Activated T-cell treated with anti-CD3 and anti-CD28 coated beads, Interleukin-2, amount 50 U/mL, for 24 hours (primary cell): ENCODE data around the gene RAMP1.

ENCODE experiments used
- DNase-seq: peaks from one replicate; pipeline ENCODE4 v3.0.0-alpha.2; 2020
- H3K27ac Mint-ChIP-seq: 2 replicates; pipeline ENCODE4 v1.8.0; 2020; ENCODE audit warnings: mild to moderate bottlenecking, mixed read lengths
- H3K27me3 Mint-ChIP-seq: 2 replicates; pipeline ENCODE4 v1.8.0; 2020; ENCODE audit warnings: mixed read lengths
- H3K36me3 Mint-ChIP-seq: 2 replicates; pipeline ENCODE4 v1.8.0; 2020; ENCODE audit warnings: low read depth, mixed read lengths
- H3K4me1 Mint-ChIP-seq: 2 replicates; pipeline ENCODE4 v1.8.0; 2020; ENCODE audit warnings: low read depth, mixed read lengths
- H3K4me3 Mint-ChIP-seq: 2 replicates; pipeline ENCODE4 v1.8.0; 2020; ENCODE audit warnings: mild to moderate bottlenecking, moderate library complexity, mixed read lengths
- H3K9me3 Mint-ChIP-seq: 2 replicates; pipeline ENCODE4 v1.8.0; 2020; ENCODE audit warnings: mixed read lengths

RAMP1 gene

DNA sequence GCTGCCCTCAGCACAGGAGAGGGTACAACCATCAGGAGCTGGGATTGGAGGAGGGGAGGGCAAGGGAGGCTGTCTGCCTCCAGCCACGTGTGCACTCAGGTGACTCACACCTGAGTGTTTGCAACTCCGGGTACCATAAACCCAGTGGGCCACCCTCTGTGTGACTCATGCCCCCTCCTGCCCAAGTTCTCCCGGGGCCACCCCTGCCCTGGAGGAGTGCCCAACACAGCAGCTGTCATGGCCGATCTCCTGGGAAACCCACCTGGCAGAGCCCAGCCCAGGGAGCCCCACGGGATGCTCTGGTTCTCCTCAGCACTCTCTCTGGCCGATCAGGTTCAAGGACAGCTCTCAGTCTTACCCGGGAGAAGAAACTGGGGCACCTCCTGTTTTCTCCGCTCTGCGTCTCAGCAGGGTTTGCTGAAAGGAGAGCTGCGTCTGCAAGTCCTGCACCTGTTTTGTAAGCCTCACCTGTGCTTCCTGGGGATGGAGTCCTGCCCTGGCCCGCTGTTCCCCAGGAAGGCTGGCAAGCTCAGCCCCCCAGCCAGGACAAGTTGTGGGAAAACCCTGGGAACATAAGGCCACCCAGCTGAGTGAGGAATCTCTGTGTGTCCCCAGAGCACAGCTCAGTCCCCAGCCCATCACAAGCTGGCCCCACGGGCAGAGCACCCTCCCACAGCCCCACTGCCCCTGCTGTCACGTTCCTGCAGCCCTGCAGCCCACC is 63.4 kb downstream of the RAMP1 start:
- Mint-ChIP-seq H3K4me3 (no peak overlapping the region), H3K9me3 (peaks cover 2% of the 10 kb centered on the region), H3K4me1 (peaks cover 37% of the 10 kb centered on the region), H3K27ac (no peak overlapping the region), H3K36me3 (no peaks in the 10 kb centered on the region), H3K27me3 (peaks cover 2% of the 10 kb centered on the region)
- DNase-seq: peak; percentile 44

DNA sequence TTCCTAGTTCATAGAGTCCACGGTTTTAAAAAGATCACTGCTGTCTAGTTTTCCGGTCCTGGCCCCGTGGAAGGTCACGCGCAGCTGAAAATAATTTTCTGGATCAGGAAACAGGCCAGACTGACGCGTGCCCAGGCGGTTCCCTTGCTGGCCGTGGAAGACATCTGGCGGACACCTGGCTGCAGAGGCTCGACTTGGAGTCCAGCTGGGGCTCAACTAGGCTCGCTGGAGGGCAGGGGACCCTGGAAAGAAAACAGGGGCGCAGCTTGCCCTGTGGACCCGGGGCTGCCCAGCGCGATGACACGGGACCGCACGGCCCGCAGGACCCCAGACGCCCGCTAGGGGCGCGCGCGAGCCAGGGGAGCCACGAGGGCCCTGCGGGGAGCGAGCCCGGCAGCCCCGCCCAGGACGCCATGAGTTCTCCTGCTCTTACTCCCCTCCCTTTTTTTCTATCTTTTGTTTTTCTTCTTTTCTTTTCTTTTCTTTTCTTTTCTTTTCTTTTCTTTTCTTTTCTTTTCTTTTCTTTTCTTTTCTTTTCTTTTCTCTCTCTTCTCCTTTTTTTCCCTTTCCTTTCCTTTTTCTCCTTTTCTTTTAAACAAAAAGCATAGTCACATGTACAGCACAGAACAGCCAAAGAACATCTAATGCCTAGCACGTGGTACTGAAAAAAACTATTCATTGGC is 64.2 kb downstream of the RAMP1 start:
- DNase-seq: peak; percentile 91
- Mint-ChIP-seq H3K36me3 (no peaks in the 10 kb centered on the region), H3K27ac (peak overlapping the region; percentile 38), H3K27me3 (peaks cover 2% of the 10 kb centered on the region), H3K4me3 (peak overlapping the region; percentile 58), H3K9me3 (peaks cover 4% of the 10 kb centered on the region), H3K4me1 (peaks cover 37% of the 10 kb centered on the region)

DNA sequence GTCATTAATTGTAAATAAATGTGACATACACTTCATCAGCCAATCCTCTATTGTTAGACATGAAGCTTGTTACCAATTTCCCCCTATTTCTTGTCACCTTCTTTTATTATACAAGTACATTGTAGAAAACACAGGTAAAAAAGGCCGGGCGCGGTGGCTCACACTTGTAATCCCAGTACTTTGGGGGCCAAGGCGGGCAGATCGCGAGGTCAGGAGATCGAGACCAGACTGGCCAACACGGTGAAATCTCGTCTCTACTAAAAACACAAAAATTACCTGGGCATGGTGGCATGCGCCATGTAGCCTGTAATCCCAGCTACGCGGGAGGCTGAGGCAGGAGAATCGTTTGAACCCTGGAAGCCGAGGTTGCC is 64.7 kb downstream of the RAMP1 start:
- Mint-ChIP-seq H3K4me1 (peaks cover 36% of the 10 kb centered on the region), H3K9me3 (peaks cover 4% of the 10 kb centered on the region), H3K27ac (no peak overlapping the region), H3K36me3 (no peaks in the 10 kb centered on the region), H3K27me3 (peaks cover 2% of the 10 kb centered on the region), H3K4me3 (no peak overlapping the region)
- no peak for DNase-seq

DNA sequence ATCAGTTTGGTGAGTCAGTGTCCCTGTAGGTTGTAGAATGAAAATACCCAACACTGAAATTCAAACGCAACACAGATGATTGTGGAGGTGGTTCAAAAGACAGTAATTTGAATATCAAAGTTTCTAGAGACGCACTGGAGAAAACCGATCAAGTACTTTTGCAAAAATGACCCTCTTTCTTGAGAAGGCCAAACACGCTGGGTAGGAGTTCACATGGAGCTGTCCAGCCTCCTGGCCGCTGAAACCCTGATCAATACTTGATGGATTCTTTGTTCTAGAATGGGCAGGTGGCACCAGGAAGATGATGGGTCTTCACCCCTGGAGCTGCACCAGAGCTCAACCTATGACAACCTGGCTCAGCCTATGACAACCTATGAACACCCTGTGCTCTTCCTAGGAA is 67.7 kb downstream of the RAMP1 start:
- Mint-ChIP-seq H3K4me3 (no peak overlapping the region), H3K9me3 (peaks cover 7% of the 10 kb centered on the region), H3K27me3 (no peaks in the 10 kb centered on the region), H3K4me1 (peaks cover 36% of the 10 kb centered on the region), H3K36me3 (no peaks in the 10 kb centered on the region), H3K27ac (no peak overlapping the region)
- no peak for DNase-seq

DNA sequence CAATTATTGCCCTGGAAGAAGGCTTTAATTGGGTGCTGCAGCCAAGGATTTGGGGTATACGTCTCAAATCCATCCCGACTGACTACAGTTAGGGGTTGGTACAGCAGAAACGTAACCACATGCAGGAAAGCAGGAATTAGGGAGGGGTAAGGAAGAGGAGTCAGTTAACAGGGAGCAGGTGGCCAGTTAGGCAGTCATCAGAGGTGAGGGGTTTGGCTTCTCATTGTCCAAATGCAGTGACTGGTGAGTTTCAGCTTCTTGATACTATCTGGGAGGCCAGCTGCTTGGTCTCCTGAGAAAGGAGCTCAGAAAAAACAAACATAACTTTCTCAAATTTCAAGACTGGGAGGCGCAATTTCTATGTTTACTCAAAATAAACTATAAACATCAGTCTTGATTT is 68.6 kb downstream of the RAMP1 start:
- Mint-ChIP-seq H3K27ac (no peak overlapping the region), H3K36me3 (no peaks in the 10 kb centered on the region), H3K27me3 (no peaks in the 10 kb centered on the region), H3K4me1 (peaks cover 36% of the 10 kb centered on the region), H3K9me3 (peaks cover 7% of the 10 kb centered on the region), H3K4me3 (no peak overlapping the region)
- no peak for DNase-seq

DNA sequence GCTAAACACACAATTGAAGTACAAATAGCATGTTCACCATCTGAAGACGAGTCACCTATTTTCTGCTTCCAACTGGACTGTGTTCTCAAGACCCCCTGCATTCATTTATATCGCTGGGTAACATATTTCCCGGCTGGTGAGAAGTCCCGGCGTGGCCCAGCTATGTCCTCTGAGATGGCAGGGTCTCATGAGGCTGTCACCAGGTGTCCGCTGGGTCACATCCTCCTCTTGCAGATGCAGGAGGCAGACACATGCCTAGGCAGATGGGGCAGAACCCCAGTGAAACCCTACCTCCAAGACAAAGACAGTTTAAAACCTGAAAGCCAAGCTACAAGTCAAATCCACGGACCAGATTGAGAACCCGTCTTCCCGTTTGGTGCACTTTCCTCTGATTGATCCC is 70.6 kb downstream of the RAMP1 start:
- Mint-ChIP-seq H3K4me1 (peaks cover 37% of the 10 kb centered on the region), H3K27ac (no peak overlapping the region), H3K9me3 (peaks cover 7% of the 10 kb centered on the region), H3K4me3 (no peak overlapping the region), H3K36me3 (no peaks in the 10 kb centered on the region), H3K27me3 (no peaks in the 10 kb centered on the region)
- DNase-seq: no peak

DNA sequence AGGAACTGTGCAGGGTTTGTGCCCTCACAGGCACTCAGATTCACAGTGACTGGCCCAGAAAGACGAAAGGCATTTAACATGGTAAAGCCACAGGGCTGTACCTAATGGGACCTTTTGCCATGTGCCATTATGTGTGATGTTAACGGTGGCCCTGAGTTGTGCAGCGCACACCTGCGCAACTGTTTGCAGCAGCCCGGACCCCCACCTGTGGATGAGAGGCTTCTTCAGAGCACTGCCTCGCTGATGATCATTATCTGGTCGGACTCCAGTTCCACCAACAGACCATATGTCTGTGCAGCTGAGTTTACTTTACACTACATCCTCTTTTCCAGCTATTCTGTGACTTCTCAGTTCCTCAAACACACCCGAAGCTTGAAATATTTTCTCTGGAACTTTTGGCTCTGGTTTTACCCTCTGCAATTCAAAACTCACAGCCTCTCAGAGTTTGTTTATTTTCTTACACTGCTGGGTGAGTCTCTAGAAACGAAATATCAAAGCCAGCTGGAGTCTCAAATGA is 71.8 kb downstream of the RAMP1 start:
- Mint-ChIP-seq H3K4me3 (no peak overlapping the region), H3K9me3 (peaks cover 7% of the 10 kb centered on the region), H3K27me3 (no peaks in the 10 kb centered on the region), H3K4me1 (peaks cover 33% of the 10 kb centered on the region), H3K36me3 (no peaks in the 10 kb centered on the region), H3K27ac (no peak overlapping the region)
- no peak for DNase-seq

DNA sequence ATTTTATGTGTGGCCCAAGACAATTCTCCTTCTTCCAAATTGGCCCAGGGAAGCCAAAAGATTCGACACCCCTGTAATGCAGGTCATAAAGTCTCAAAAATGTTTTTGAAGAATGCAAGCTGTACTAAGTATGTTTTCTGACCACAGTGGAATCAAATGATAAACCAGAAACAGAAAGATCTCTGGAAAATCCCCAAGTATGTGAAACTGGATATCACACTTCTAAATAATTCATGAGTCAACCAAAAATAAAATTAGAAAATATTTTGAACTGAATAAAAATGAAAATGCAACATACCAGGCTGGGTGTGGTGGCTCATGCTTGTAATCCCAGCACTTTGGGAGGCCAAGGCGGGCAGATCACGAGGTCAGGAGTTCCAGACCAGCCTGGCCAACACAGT is 73.3 kb downstream of the RAMP1 start:
- no peaks in the 10 kb centered on the region for H3K27me3 Mint-ChIP-seq
- H3K4me1 Mint-ChIP-seq: peaks cover 27% of the 10 kb centered on the region
- H3K4me3 Mint-ChIP-seq: no peak overlapping the region
- H3K27ac Mint-ChIP-seq: peak overlapping the region; percentile 66
- no peaks in the 10 kb centered on the region for H3K36me3 Mint-ChIP-seq
- H3K9me3 Mint-ChIP-seq: peaks cover 6% of the 10 kb centered on the region
- DNase-seq: no peak

DNA sequence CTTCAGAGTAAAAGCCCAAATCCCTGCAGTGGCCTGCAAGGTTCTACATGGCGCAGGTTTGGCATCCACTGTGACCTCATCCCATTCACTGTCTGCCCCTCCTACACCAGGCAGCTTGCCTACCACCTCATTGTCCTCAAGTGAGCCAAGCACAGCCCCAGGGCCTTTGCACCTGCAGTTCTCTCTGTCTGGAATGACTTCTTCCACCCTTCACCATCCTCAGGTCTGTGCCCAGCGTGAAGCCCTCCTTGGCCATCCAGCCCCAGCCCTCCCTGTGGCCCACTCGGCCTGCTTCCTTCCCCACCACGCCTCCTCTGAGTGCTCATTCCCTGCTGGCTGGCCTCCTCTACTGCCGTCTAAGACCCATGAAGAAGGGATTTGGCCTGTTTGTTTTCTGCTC is 74.8 kb downstream of the RAMP1 start:
- Mint-ChIP-seq H3K27ac (no peak overlapping the region), H3K9me3 (peaks cover 3% of the 10 kb centered on the region), H3K36me3 (no peaks in the 10 kb centered on the region), H3K4me3 (no peak overlapping the region), H3K27me3 (no peaks in the 10 kb centered on the region), H3K4me1 (peaks cover 27% of the 10 kb centered on the region)
- no peak for DNase-seq

DNA sequence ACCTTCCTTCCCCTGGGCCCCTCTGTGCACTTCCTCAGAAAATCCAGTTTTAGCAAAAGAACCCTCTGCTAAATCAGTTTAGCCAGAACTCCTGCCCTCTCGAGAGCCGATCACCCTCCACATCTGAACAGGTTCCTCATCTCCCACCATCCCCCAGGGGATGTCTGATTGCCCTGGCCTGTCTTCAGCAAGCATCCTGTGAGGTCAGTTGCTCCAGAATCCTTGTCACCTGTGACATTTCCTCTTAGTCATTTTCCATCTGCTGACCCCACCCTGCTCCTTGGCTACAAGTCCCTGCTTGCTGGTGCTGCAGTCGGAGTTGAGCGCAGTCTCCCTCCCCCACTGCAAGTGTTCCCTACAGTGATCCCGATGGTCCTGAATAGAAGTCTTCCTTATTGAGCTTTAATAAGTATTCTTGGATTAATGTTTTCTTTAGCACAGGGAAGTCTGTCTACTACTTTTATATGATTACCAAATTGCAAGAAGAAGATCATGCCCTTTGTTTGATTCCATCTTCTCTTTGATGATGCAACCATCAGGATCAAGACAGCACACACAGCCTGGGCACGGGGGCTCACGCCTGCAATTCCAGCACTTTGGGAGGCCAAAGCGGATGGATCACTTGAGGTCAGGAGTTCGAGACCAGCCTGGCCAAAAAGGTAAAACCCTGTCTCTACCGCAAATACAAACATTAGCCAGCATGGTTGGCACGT is 76.5 kb downstream of the RAMP1 start:
- H3K36me3 Mint-ChIP-seq: no peaks in the 10 kb centered on the region
- H3K4me3 Mint-ChIP-seq: no peak overlapping the region
- no peaks in the 10 kb centered on the region for H3K9me3 Mint-ChIP-seq
- no peaks in the 10 kb centered on the region for H3K27me3 Mint-ChIP-seq
- peaks cover 37% of the 10 kb centered on the region for H3K4me1 Mint-ChIP-seq
- DNase-seq: no peak
- H3K27ac Mint-ChIP-seq: no peak overlapping the region

DNA sequence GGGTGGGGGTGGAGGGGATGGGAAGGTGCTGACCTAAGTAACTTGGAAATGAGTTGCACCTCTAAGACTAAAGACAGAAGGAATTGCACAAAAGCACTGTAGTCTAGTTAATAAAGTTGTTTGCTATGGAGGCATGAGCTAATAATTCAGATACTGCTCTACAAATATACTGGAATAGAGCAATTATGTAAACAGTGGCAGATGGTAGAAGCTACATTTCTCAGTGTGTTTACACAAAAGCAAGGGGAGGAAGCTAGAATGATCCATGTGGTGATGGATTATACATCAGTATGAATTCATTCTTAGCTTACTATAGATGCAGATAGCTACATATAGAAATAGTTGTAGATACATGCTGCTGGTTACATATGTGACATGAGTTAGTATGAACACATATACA is 79.8 kb downstream of the RAMP1 start:
- Mint-ChIP-seq H3K4me1 (peaks cover 43% of the 10 kb centered on the region), H3K9me3 (peaks cover 3% of the 10 kb centered on the region), H3K27ac (no peak overlapping the region), H3K36me3 (no peaks in the 10 kb centered on the region), H3K27me3 (no peaks in the 10 kb centered on the region), H3K4me3 (no peak overlapping the region)
- DNase-seq: no peak

DNA sequence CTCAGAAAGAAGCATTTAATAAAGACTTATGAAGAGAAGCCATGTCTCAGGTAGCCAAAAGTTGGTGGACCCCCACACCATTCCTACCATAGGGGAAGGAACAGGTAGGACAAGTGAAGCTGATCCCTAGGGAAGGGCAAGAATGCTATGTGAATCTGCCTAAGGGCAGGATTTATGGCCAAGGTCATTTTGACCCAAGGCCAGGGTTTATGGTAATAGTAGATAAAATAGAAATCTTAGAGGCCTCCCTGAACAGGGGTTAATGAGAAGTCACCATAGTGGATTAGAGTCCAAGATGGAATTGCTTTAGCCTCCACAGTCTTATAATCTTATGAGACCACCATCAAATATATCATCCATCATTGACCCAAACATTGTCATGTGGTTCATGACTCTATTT is 81.4 kb downstream of the RAMP1 start:
- DNase-seq: no peak
- Mint-ChIP-seq H3K4me1 (peaks cover 44% of the 10 kb centered on the region), H3K9me3 (peaks cover 7% of the 10 kb centered on the region), H3K36me3 (peaks cover 3% of the 10 kb centered on the region), H3K4me3 (no peak overlapping the region), H3K27ac (no peak overlapping the region), H3K27me3 (no peaks in the 10 kb centered on the region)

DNA sequence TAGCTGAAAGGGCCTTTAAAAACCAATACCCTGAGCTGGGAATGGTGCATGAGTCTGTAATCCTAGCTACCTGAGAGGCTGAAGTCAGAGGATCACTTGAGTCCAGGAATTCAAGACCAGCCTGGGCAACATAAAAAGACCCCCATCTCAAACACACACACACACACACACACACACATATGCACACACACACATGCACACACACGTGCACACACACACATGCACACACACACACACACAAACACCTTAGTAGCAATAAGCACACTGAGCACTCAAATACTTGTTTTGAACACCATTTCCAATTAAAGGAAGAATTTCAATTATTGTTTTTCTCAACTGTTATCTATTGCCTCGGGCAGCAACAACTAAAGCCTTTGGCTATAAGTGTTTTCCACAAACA is 81.8 kb downstream of the RAMP1 start:
- peaks cover 9% of the 10 kb centered on the region for H3K9me3 Mint-ChIP-seq
- peak overlapping the region; percentile 58 for H3K27ac Mint-ChIP-seq
- peaks cover 3% of the 10 kb centered on the region for H3K36me3 Mint-ChIP-seq
- no peaks in the 10 kb centered on the region for H3K27me3 Mint-ChIP-seq
- H3K4me3 Mint-ChIP-seq: no peak overlapping the region
- DNase-seq: no peak
- peaks cover 46% of the 10 kb centered on the region for H3K4me1 Mint-ChIP-seq

DNA sequence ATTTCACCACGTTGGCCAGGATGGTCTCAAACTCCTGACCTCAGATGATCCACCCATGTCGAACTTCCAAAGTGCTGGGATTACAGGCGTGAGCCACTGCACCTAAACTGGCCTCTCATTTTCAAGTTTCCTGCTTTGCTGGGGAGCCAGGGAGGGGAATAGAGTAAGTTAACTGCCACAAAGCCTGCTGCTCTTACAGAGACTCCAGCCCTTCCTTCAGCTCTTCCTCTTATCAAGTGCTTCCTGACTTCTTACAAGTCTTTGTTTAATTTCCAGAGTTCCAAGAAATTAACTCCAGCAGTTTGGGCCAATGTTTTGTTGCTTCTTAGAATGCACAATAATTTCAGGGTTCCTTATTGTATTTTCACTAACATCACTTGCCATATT is 83.1 kb downstream of the RAMP1 start:
- Mint-ChIP-seq H3K4me3 (no peak overlapping the region), H3K27ac (peak overlapping the region; percentile 58), H3K27me3 (no peaks in the 10 kb centered on the region), H3K4me1 (peaks cover 46% of the 10 kb centered on the region), H3K36me3 (peaks cover 3% of the 10 kb centered on the region), H3K9me3 (peaks cover 9% of the 10 kb centered on the region)
- no peak for DNase-seq
